Activated CD4-positive, alpha-beta T cell treated with anti-CD3 and anti-CD28 coated beads, Interleukin-2, amount 10 ng/mL, durations not matched to agents 7 days and 5 days (primary cell): Measurements from ENCODE around the gene AMBRA1. TPM values are rescaled to one million over a fixed set of nuclear protein-coding genes. Genes with fewer than 3 reads are reported as not detected.
A peak's percentile ranks its signal among the peaks of the same experiment; 100 is the strongest.

Experiments used
- CTCF ChIA-PET: fragments of 350-600 bp; sonication (Branson Sonifier 250); formaldehyde crosslinking; loops from one replicate; lab custom pipeline; 2021; ENCODE audit warnings: antibody characterized with exemption; lab: Charles Lee
- POLR2A ChIA-PET: fragments of 350-600 bp; sonication (Branson Sonifier 250); formaldehyde crosslinking; loops from one replicate; lab custom pipeline; 2021; ENCODE audit warnings: antibody characterized with exemption; lab: Charles Lee
- DNase-seq: peaks from one replicate; pipeline ENCODE4 v3.0.0-alpha.2; 2020
- H3K27ac Mint-ChIP-seq: one replicate; pipeline ENCODE4 v1.8.0; 2021; ENCODE audit warnings: mild to moderate bottlenecking, moderate library complexity, mixed read lengths
- H3K27me3 Mint-ChIP-seq: one replicate; pipeline ENCODE4 v1.8.0; 2021; ENCODE audit warnings: mixed read lengths
- H3K36me3 Mint-ChIP-seq: one replicate; pipeline ENCODE4 v1.8.0; 2021; ENCODE audit warnings: low read depth, mixed read lengths
- H3K4me1 Mint-ChIP-seq: one replicate; pipeline ENCODE4 v1.8.0; 2021; ENCODE audit warnings: mixed read lengths
- H3K4me3 Mint-ChIP-seq: one replicate; pipeline ENCODE4 v1.8.0; 2021; ENCODE audit warnings: mild to moderate bottlenecking, moderate library complexity, mixed read lengths
- H3K9me3 Mint-ChIP-seq: one replicate; pipeline ENCODE4 v1.8.0; 2021; ENCODE audit warnings: mixed read lengths
- total RNA-seq, 2 experiments: library from RNA; stranded (reverse); gene quantifications; one replicate each; pipeline ENCODE4 v1.2.3, GENCODE V29; 2021

The AMBRA1 gene
- total RNA-seq, 2 experiments from 2014 or later, result 38.4 to 40.0 TPM

DNA sequence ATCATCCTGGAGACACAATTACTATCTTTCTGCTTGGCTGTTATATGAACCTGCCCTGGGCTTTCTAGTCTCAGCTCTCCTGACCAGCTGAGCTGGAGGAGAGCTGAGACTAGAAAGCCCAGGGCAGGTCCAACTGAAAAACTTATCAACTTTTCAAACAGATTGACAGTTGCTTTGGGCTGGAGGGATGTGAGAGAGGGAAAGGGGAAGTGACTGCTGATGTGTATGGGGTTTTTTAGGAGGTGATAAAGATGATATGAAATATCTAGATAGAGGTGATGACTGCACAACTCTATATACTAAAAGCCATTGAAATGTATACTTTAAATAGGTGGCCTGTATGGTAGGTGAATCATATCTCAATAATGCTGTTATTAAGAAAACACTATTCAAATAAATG lies 142.1 kb downstream of the AMBRA1 start:
- POLR2A ChIA-PET, result no interaction called here
- peaks cover 3% of the 10 kb centered on the region for H3K36me3 Mint-ChIP-seq
- peaks cover 12% of the 10 kb centered on the region for H3K4me1 Mint-ChIP-seq
- no peak overlapping the region for H3K4me3 Mint-ChIP-seq
- H3K9me3 Mint-ChIP-seq, result no peaks in the 10 kb centered on the region
- CTCF ChIA-PET, result no interaction called here
- H3K27me3 Mint-ChIP-seq, result no peaks in the 10 kb centered on the region
- no peak for DNase-seq
- H3K27ac Mint-ChIP-seq, result no peak overlapping the region

DNA sequence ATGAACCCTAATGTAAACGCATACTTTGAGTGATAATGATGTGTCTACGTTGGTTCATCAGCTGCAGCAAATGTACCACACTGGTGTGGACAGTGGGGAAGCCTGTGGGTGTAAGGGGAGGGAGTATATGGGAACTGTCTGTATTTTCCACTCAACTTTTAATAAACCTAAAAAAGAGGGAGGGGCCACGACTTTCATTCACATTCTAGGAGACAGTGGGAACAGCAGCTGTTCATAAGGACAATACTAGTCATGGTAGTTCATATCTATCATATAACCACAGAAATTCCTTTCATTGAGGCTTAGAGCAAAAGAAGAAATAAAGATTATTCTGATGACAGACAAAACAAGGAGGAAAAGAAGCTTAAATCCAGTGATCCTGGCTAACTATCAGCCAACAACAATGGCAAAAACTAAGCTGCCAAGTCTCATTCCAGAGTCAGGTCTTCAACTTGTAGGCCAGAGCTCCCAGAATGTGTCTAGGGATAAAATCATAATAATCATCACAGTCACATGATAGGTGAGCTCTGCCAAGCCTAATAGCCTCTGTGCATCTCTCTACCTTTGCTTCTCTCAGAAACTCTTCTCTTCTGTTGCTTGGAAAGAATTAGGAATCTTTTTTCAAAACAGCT lies 142.9 kb downstream of the AMBRA1 start:
- H3K36me3 Mint-ChIP-seq, result peaks cover 3% of the 10 kb centered on the region
- H3K9me3 Mint-ChIP-seq, result no peaks in the 10 kb centered on the region
- no peaks in the 10 kb centered on the region for H3K27me3 Mint-ChIP-seq
- H3K27ac Mint-ChIP-seq, result no peak overlapping the region
- H3K4me3 Mint-ChIP-seq, result no peak overlapping the region
- DNase-seq, result no peak
- peaks cover 12% of the 10 kb centered on the region for H3K4me1 Mint-ChIP-seq
- POLR2A ChIA-PET, result no interaction called here
- CTCF ChIA-PET, result interaction anchor here (0.7 kb wide), 1 partner anchor 14 kb away, joined by 4 read pairs; no protein-coding TSS in a partner anchor

DNA sequence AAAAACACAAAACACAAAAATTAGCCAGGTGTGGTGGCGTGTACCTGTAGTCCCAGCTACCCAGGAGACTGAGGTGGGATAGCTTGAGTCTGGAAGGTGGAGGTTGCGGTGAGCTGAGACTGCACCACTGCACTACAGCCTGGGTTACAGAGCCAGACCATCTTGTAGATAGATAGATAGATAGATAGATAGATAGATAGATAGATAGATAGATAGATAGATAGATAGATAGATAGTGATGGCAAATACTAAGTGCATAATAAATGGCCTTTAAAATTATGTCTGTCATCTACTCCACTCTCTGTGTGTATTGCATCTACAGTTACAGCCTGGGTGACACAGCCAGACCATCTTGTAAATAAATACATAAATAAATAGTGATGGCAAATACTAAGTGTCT lies 146.3 kb downstream of the AMBRA1 start:
- peaks cover 12% of the 10 kb centered on the region for H3K4me1 Mint-ChIP-seq
- H3K9me3 Mint-ChIP-seq, result no peaks in the 10 kb centered on the region
- H3K4me3 Mint-ChIP-seq, result no peak overlapping the region
- no peak for DNase-seq
- H3K36me3 Mint-ChIP-seq, result peaks cover 10% of the 10 kb centered on the region
- H3K27me3 Mint-ChIP-seq, result no peaks in the 10 kb centered on the region
- no peak overlapping the region for H3K27ac Mint-ChIP-seq
- POLR2A ChIA-PET, result no interaction called here
- CTCF ChIA-PET, result no interaction called here

DNA sequence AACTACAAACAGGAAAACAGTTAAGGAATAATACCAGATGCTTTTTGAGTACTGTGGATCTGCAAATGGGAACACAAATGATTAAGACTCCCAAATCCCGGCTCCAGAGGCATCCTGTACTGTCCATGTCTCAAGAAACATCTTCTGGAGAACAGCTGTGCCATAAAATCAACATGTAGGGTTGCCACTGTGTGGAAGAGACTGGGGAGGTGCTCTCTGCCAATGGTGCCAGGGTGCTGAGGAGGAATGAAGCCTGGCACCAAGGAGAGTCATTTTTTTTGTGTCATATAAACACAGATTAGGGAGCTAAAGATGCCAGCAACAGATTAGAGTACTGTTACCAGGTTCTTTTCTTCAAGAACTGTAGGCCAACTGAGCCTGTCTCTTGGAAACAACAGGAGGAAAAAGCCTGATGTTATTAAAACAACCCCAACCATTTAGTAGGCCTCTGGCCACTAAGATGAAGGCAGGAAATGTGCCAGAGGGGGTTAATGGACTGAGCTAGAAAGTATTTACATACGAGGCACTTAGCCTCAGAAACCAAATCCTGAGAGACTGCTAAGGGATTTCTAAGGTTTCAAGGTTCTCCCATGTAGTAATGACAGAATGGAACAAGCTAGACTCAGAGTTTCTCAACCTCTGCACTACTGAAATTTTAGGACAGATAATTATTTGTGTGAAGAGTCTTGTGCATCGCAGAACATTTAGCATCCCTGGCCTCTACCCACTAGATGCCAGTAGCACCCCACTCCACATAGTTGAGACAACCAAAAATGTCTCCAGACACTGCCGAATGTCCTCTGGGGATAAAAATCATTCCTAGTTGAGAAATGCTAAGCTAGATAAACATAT lies 147.7 kb downstream of the AMBRA1 start:
- no peak for DNase-seq
- Mint-ChIP-seq H3K4me3 (no peak overlapping the region), H3K36me3 (peaks cover 20% of the 10 kb centered on the region), H3K4me1 (peaks cover 12% of the 10 kb centered on the region), H3K27ac (no peak overlapping the region), H3K27me3 (no peaks in the 10 kb centered on the region), H3K9me3 (no peaks in the 10 kb centered on the region)
- ChIA-PET POLR2A (no interaction called here), CTCF (no interaction called here)

DNA sequence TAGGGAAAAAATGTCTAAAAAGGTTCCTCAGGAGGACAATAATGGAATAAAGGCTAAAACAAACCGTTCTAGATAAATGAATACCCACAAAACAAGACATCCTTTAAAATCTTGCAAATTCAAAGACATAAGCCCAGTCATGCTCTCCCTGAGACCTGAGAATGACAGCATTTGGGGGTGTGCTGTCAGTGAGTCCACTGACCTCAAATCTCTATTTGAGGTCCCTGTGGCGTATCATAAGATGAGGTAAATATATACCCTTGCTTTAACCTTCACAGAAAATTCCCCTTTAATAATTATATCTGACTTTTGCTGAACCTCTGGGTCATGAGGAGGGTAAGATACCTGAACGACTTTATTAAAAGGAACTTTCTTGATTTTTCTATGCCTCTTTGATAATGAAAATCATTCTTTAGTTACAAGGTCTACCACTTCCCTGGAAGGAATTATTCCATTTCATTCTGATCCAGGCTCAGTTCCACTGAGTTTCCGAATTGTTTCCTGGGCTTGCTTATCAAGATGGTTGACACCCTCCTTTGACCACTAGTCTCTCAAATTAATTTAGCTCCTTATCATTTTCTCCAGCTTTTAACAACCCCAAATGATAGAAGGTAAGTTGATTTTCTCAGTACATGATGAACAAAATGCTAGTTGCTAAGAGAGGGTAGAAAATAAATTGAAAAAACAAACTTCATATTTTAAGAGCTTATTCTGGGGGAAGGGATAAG lies 148.5 kb downstream of the AMBRA1 start:
- POLR2A ChIA-PET, result no interaction called here
- DNase-seq, result no peak
- H3K4me3 Mint-ChIP-seq, result no peak overlapping the region
- CTCF ChIA-PET, result no interaction called here
- H3K4me1 Mint-ChIP-seq, result peaks cover 12% of the 10 kb centered on the region
- H3K27me3 Mint-ChIP-seq, result no peaks in the 10 kb centered on the region
- no peaks in the 10 kb centered on the region for H3K9me3 Mint-ChIP-seq
- H3K36me3 Mint-ChIP-seq, result peaks cover 21% of the 10 kb centered on the region
- no peak overlapping the region for H3K27ac Mint-ChIP-seq

DNA sequence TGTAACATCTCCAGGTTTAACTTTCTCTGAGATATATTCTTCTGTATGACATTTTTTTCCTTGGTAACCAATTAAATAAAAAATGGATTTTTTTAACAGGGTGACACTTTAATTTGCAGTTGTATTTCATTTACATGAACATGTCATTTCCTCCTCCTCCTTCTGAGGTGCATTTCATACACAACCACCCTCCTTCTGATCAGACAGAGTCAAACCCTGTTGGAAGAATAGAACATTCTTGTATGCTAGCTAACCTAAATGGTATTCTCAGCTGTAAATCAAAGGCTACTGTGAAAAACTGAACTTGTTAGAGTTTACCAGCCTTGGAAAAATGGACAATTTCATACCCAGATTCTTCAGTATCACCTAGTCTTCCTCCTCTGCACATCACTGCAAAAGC lies 149.5 kb downstream of the AMBRA1 start:
- H3K4me3 Mint-ChIP-seq, result no peak overlapping the region
- H3K9me3 Mint-ChIP-seq, result no peaks in the 10 kb centered on the region

DNA sequence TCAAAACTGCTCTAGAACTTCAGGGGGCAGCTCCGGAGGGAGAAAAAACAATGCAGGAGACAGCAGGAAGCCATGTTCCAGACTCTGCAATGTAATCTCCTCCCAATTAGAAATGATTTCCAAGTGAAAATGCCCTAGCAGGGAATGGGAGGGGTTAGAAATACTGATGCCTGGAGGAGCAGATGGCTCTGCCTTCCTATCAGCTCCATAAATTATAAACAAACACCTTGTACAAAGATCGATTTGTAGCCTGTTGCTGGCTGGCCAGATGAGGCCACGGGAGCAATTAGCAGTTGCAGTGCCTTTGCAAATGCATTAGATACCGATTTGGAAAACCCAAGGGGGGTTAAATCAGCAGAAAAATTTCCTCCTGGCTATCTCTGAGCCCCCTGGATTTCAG lies 155.6 kb downstream of the AMBRA1 start:
- POLR2A ChIA-PET, result no interaction called here
- H3K36me3 Mint-ChIP-seq, result peaks cover 24% of the 10 kb centered on the region
- no peaks in the 10 kb centered on the region for H3K9me3 Mint-ChIP-seq
- no peak overlapping the region for H3K27ac Mint-ChIP-seq
- no peaks in the 10 kb centered on the region for H3K27me3 Mint-ChIP-seq
- CTCF ChIA-PET, result interaction anchor here (0.9 kb wide), 1 partner anchor 14 kb away, joined by 3 read pairs; no protein-coding TSS in a partner anchor
- H3K4me1 Mint-ChIP-seq, result no peaks in the 10 kb centered on the region
- DNase-seq, result no peak
- no peak overlapping the region for H3K4me3 Mint-ChIP-seq

More for the DNA sequence above, 149.5 kb downstream of the AMBRA1 start:
- peaks cover 19% of the 10 kb centered on the region for H3K36me3 Mint-ChIP-seq
- ChIA-PET CTCF (interaction anchor here (1.0 to 1.1 kb wide), 2 partner anchors 13 to 62 kb away, joined by 3 to 4 read pairs; no protein-coding TSS in a partner anchor), POLR2A (no interaction called here)
- H3K27ac Mint-ChIP-seq, result no peak overlapping the region
- no peak for DNase-seq
- H3K27me3 Mint-ChIP-seq, result no peaks in the 10 kb centered on the region
- peaks cover 12% of the 10 kb centered on the region for H3K4me1 Mint-ChIP-seq

DNA sequence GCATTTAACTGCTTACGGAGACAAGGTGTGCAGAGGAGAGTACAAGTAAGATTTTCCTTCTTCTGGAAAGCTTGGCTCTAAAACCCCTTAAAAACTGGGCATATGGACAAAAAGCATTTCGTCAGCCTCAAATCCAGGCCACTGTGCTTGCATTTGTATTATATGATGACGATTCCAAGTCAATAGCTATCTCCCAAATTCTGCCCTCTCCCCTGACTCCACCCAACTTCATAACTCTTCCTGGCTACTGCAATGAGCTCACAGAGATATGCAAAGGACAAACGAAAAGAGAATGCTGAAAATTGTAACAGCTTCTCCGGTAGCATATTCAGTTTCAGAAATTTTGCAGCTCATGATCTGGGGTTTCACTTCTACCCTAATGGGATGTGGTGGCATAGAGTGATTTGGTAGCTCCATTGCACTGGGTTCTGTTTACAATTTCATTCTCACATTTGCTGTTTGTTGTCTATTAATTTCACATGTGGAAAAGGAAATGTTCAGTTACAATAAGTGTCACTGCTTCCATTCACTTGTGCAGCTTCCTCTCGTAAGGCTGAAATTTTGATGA lies 156.6 kb downstream of the AMBRA1 start:
- peaks cover 16% of the 10 kb centered on the region for H3K36me3 Mint-ChIP-seq
- ChIA-PET POLR2A (no interaction called here), CTCF (interaction anchor here (0.9 kb wide), 1 partner anchor 14 kb away, joined by 4 read pairs; no protein-coding TSS in a partner anchor)
- DNase-seq, result no peak
- no peaks in the 10 kb centered on the region for H3K9me3 Mint-ChIP-seq
- H3K27ac Mint-ChIP-seq, result no peak overlapping the region
- no peaks in the 10 kb centered on the region for H3K27me3 Mint-ChIP-seq
- H3K4me3 Mint-ChIP-seq, result no peak overlapping the region
- H3K4me1 Mint-ChIP-seq, result no peaks in the 10 kb centered on the region

DNA sequence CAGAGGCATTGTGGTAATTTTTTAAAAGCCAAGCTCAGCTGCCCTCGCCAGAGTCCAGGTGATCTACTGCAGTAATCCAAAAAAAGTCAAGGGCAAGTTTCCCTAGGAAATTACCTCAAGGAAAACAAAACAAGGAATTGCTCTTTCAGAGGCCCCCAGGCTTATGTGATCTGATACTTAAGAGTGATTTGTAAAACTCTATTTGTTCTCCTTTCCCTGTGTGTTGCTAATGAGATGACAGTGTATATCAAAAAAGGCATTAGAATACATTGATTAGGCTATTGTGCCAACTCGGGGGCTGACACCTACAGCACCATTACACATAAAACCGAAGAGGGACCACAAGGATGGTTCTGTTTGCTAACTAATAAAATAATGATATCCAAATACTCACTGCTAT lies 157.7 kb downstream of the AMBRA1 start:
- no peak overlapping the region for H3K27ac Mint-ChIP-seq
- DNase-seq, result no peak
- ChIA-PET CTCF (interaction anchor here (2.4 kb wide), 1 partner anchor 54 kb away, joined by 6 read pairs; no protein-coding TSS in a partner anchor), POLR2A (no interaction called here)
- H3K4me1 Mint-ChIP-seq, result no peaks in the 10 kb centered on the region
- H3K27me3 Mint-ChIP-seq, result no peaks in the 10 kb centered on the region
- no peaks in the 10 kb centered on the region for H3K9me3 Mint-ChIP-seq
- H3K36me3 Mint-ChIP-seq, result peaks cover 15% of the 10 kb centered on the region
- H3K4me3 Mint-ChIP-seq, result no peak overlapping the region

DNA sequence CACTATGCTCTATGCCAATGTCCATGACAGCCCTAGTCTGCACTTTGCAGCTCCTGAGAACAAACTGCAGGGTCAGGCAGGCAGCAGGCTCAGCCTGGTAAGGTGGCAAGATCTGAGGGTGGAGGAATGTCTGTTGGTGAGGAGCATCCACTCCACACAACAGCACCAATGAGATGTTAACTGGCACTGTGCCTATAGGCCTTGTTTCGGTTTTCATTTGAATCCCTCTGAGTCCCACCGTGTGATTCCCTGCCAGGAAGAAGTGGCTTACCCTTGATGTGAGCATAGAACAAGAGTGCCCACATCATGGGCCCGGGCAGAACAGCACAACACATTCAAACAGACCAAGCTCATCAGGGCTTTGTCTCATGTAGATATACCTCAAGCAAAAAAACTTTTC lies 158.1 kb downstream of the AMBRA1 start:
- Mint-ChIP-seq H3K4me3 (no peak overlapping the region), H3K36me3 (peaks cover 16% of the 10 kb centered on the region), H3K4me1 (no peaks in the 10 kb centered on the region), H3K9me3 (no peaks in the 10 kb centered on the region), H3K27me3 (no peaks in the 10 kb centered on the region), H3K27ac (peak overlapping the region; percentile 31)
- ChIA-PET POLR2A (no interaction called here), CTCF (interaction anchor here (2.4 kb wide), 1 partner anchor 55 kb away, joined by 6 read pairs; no protein-coding TSS in a partner anchor)
- DNase-seq, result no peak

DNA sequence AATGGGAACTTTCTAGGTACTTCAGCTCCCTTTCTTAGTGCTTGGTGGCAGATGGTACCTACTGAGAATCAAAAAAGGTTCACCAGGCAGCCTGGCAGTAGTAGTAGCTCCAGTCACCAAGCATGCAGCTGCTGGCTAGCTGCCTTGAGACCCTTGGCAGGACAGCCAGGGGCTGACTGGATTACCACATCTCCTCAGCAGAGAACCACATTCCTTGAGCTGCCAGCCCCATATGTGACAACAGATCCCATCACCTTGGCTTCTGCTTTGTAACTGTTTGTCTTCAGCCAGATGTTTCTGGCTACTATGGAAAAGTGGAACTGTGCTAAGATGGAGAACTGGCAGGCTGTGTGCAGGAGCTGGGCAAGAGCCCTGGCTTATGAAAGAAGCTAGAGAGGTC lies 162.6 kb downstream of the AMBRA1 start:
- no peaks in the 10 kb centered on the region for H3K27me3 Mint-ChIP-seq
- POLR2A ChIA-PET, result no interaction called here

DNA sequence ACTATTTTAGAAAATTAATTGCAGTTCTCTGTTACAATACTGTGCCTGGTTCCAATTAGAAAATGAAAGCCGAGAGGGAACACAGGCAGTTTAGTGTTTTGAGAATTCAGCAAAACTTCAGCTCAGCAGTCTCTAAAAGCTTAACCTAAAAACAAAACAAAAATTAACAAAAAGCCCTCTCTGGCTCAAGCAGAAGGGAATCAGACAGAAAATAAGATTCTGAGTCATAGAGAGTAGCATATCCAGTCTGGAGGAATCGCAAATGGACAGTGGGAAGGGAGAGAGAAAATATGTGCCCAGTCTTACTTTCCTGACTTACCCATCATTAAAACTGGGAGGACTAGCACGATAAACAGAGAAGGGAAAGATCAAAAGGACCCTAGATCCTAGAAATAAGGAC lies 164.1 kb downstream of the AMBRA1 start:
- DNase-seq, result no peak
- Mint-ChIP-seq H3K27ac (no peak overlapping the region), H3K27me3 (no peaks in the 10 kb centered on the region), H3K36me3 (peaks cover 23% of the 10 kb centered on the region), H3K4me1 (peaks cover 1% of the 10 kb centered on the region), H3K4me3 (no peak overlapping the region), H3K9me3 (no peaks in the 10 kb centered on the region)
- CTCF ChIA-PET, result interaction anchor here (0.9 kb wide), 1 partner anchor 19 kb away, joined by 3 read pairs; no protein-coding TSS in a partner anchor
- POLR2A ChIA-PET, result no interaction called here

More for the DNA sequence above, 162.6 kb downstream of the AMBRA1 start:
- Mint-ChIP-seq H3K9me3 (no peaks in the 10 kb centered on the region), H3K4me3 (no peak overlapping the region), H3K27ac (no peak overlapping the region), H3K36me3 (peaks cover 26% of the 10 kb centered on the region), H3K4me1 (peaks cover 1% of the 10 kb centered on the region)
- CTCF ChIA-PET, result interaction anchor here (0.5 to 1.3 kb wide), 5 partner anchors 12 to 117 kb away, joined by 3 to 5 read pairs (median 3); no protein-coding TSS in a partner anchor
- DNase-seq, result no peak
